HG03469 (cell line): Measurements from ENCODE around the gene ZBTB17.
"Not testable (repeated sequence)": the region's sequence is repeated elsewhere in the genome, so short reads cannot be mapped to it uniquely, and the experiment has no call there.

Experiments used
- ATAC-seq: cut with Tn5 transposase; IDR thresholded peaks from one replicate; pipeline ENCODE4 v1.9.1; 2021; ENCODE audit warnings: mild to moderate bottlenecking, moderate library complexity, moderate number of reproducible peaks; ENCODE audit not compliant: unreplicated experiment

The ZBTB17 gene

DNA sequence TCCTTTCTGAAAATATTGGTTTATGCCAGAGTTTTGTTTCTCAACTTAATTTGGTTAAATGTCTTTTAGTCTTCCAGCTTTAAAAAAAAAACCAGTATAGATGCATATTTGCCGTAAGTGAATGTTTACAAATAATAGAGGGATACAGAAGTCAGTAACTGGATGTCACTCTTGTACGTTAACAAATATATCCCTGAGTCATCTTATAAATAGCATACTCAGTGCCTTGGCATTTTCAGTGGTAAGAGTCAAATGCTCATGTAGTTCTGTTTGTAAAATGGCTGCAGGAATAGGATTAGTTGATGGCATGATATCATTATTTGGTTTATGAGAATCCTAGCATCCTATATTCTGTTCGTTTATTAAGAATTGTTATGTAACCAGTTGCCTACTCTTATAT lies 73.0 kb downstream of the ZBTB17 start:
- ATAC-seq, result no peak

- no peak for ATAC-seq
Measured at GRCh38 chr1:15900662-15901279, 75.1 kb downstream of the ZBTB17 start.

GRCh38 chr1:15899266-15899665 lies 76.6 kb downstream of the ZBTB17 start:
- no peak for ATAC-seq

GRCh38 chr1:15896841-15897610 lies 78.9 kb downstream of the ZBTB17 start:
- not testable (repeated sequence) for ATAC-seq

DNA sequence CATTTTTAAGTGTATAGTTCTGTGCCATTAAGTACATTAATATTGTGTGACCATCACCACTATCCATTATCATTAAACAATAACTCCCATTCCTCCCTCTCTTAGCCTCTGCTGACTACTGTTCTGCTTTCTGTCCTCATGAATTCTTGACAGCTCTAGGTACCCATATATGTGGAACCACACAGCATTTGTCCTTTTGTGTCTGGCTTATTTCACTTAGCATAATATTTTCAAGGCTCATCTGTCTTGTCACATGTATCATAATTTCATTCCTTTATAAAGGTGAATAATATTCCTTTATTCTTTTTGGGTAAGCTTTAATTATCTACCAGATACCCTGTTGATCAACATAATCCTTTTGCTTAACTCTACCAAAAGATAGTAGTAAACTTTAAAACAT lies 80.7 kb downstream of the ZBTB17 start:
- no peak for ATAC-seq

GRCh38 chr1:15892857-15893599 lies 82.9 kb downstream of the ZBTB17 start:
- not testable (repeated sequence) for ATAC-seq
